ENCODE data around the gene SPATA13.

DNA sequence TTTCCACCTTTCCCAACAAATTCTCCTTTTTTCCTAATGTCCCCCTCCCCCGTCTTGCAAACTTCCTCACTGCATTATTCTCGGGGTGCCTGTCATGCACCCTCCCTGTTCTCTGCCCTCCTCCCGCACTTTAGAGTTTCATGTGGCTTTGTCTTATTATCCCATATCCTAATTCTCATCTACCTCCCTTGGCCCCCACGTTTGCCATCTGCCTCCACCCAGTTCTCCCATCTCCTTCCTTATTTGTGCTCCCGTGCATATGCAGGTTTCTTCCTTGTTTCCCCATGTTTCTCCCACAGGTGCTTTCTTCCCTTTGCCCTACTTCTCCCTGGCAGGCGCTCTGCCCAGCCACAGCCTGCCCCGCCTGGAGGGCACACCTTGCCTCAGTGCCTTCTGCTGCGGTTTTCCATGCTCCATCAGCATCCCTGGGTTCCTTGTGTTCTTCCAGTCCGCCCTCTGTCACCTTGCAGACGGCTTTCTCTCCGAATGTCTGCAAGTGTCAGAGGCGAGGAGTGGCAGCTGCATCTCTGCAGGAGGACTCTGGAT is 1.5 kb downstream of the SPATA13 start:
- TF ChIP-seq ZNF354C (tag by site-specific recombination; IDR thresholded peaks at IDR 0.05; ENCODE audit: borderline replicate concordance, low read depth) (no peak), HOXA7 (CRISPR knock-in tag; IDR thresholded peaks at IDR 0.05; ENCODE audit: borderline replicate concordance) (no peak), ZNF121 (tag by site-specific recombination; IDR thresholded peaks at IDR 0.05) (no peak), ZSCAN4 (tag by site-specific recombination; IDR thresholded peaks at IDR 0.05) (no peak), ELK4 (IDR thresholded peaks at IDR 0.05; ENCODE audit: borderline replicate concordance, low read depth, low read length) (no peak), ZNF174 (tag by site-specific recombination; IDR thresholded peaks at IDR 0.05) (no peak), ATF2 (tag by site-specific recombination; IDR thresholded peaks at IDR 0.05; ENCODE audit: low read depth) (no peak)

Measured in HEK293 (cell line).